ENCODE measurements around the gene ARHGAP24. TPM values are rescaled to one million over a fixed set of nuclear protein-coding genes. Genes with fewer than 3 reads are reported as not detected.

Gene ARHGAP24
- total RNA-seq, 2 experiments from 2014 or later: 0.30 to 0.53 TPM

DNA sequence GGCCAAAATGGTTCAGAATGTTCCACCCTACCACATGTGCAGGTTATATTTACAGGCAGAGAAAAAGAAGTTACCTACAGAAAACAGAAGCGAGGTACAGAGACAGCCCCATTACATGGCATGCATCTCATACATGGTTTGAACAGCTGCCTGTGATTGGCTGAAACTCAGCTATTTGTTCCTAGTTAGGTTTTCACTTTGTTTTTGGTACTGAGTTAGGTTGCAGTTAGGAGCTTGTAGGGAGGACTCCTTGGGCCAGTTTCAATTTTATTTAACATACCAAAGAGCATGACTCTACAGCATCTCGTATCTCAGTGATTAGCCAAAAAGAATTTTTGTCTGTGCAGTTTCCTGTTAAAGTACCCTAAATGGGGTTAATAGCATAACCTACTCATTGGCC lies 492.9 kb downstream of the ARHGAP24 start:
- H3K27me3 Mint-ChIP-seq: no peaks in the 10 kb centered on the region
- ChIA-PET CTCF (no interaction called here), POLR2A (no interaction called here)
- DNase-seq (no peak), ATAC-seq (ENCODE audit: poor library complexity) (no peak)
- TF ChIP-seq, protein P1, sequence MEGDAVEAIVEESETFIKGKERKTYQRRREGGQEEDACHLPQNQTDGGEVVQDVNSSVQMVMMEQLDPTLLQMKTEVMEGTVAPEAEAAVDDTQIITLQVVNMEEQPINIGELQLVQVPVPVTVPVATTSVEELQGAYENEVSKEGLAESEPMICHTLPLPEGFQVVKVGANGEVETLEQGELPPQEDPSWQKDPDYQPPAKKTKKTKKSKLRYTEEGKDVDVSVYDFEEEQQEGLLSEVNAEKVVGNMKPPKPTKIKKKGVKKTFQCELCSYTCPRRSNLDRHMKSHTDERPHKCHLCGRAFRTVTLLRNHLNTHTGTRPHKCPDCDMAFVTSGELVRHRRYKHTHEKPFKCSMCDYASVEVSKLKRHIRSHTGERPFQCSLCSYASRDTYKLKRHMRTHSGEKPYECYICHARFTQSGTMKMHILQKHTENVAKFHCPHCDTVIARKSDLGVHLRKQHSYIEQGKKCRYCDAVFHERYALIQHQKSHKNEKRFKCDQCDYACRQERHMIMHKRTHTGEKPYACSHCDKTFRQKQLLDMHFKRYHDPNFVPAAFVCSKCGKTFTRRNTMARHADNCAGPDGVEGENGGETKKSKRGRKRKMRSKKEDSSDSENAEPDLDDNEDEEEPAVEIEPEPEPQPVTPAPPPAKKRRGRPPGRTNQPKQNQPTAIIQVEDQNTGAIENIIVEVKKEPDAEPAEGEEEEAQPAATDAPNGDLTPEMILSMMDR (IDR thresholded peaks at IDR 0.05): no peak
- Histone ChIP-seq H3K9me3 (ENCODE audit: control insufficient read depth in 1 of 2, insufficient read depth in 1 of 2, low read length in 2 of 2) (no peaks in the 10 kb centered on the region), H3K27ac (ENCODE audit: low read depth in 1 of 2, low read length in 2 of 2) (no peak overlapping the region), H3K4me1 (ENCODE audit: insufficient read depth, low read length) (no peaks in the 10 kb centered on the region), H3K36me3 (ENCODE audit: insufficient read depth, low read length) (no peaks in the 10 kb centered on the region), H3K27me3 (ENCODE audit: control insufficient read depth in 1 of 2, insufficient read depth in 2 of 2, low read length in 2 of 2) (no peaks in the 10 kb centered on the region), H3K4me3 (ENCODE audit: low read length) (no peak overlapping the region)
- no peak overlapping the region for H3K4me3 Mint-ChIP-seq
- no peaks in the 10 kb centered on the region for H3K36me3 Mint-ChIP-seq (ENCODE audit: low read depth)
- H3K9me3 Mint-ChIP-seq: no peaks in the 10 kb centered on the region
- intact Hi-C loops (cut with DNase I, micrococcal nuclease): no loop called here
- H3K27ac Mint-ChIP-seq: no peak overlapping the region
- no peaks in the 10 kb centered on the region for H3K4me1 Mint-ChIP-seq (ENCODE audit: low read depth)

DNA sequence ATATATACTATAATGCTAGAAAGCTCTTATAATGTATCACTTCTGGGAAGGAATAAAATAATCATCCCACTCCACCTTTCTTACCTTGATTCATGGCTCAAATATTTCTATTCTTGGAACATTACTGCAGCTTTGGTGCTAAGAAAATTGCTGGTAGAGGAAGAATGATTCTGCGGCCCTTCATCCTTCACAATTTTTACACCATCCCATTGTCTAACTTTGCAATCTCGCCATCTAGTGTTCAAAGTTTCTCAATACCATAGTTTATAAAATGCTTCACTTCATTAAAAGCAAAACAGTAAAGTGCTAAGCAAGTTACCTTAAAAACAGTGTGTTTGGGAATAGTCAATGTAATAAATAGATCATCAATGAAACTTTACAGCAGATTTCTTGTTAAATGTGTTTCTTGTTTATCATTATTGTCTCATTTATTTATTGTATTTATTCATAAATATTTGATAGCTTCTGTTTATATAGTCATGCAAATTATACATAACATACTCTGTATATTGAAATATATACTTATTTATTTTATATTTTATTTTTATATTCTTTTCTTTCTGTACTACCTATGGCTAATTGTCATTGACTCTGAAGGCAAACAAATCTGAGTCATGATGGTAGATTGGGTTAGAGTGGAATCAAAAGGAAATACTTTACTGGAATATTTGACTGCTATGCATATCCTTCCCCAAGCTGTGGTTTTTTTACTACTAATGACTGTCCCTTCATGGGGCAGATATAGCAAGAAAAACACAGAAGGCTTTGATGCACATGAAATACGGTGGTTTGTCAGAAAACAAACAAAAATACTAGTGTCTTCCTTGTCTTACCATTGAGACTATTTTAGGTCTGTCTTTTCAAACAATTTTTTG lies 494.2 kb downstream of the ARHGAP24 start:
- no peaks in the 10 kb centered on the region for H3K9me3 Mint-ChIP-seq
- no peaks in the 10 kb centered on the region for H3K27me3 Mint-ChIP-seq
- no peak overlapping the region for H3K27ac Mint-ChIP-seq
- no peaks in the 10 kb centered on the region for H3K36me3 ChIP-seq (ENCODE audit: insufficient read depth, low read length)
- intact Hi-C loops (cut with DNase I, micrococcal nuclease): no loop called here
- DNase-seq: peak in 1 of 14 experiments; percentile 2
- no peaks in the 10 kb centered on the region for H3K4me1 ChIP-seq (ENCODE audit: insufficient read depth, low read length)
- H3K9me3 ChIP-seq (ENCODE audit: control insufficient read depth in 1 of 2, insufficient read depth in 1 of 2, low read length in 2 of 2): no peaks in the 10 kb centered on the region
- POLR2A ChIA-PET: no interaction called here
- H3K4me3 ChIP-seq (ENCODE audit: low read length): no peak overlapping the region
- CTCF ChIA-PET: no interaction called here
- H3K27me3 ChIP-seq (ENCODE audit: control insufficient read depth in 1 of 2, insufficient read depth in 2 of 2, low read length in 2 of 2): no peaks in the 10 kb centered on the region
- no peak overlapping the region for H3K27ac ChIP-seq (ENCODE audit: low read depth in 1 of 2, low read length in 2 of 2)
- H3K4me3 Mint-ChIP-seq: no peak overlapping the region
- no peaks in the 10 kb centered on the region for H3K36me3 Mint-ChIP-seq (ENCODE audit: low read depth)
- H3K4me1 Mint-ChIP-seq (ENCODE audit: low read depth): no peaks in the 10 kb centered on the region
- TF ChIP-seq, protein P1 (IDR thresholded peaks at IDR 0.05): no peak
- ATAC-seq (ENCODE audit: poor library complexity): no peak

DNA sequence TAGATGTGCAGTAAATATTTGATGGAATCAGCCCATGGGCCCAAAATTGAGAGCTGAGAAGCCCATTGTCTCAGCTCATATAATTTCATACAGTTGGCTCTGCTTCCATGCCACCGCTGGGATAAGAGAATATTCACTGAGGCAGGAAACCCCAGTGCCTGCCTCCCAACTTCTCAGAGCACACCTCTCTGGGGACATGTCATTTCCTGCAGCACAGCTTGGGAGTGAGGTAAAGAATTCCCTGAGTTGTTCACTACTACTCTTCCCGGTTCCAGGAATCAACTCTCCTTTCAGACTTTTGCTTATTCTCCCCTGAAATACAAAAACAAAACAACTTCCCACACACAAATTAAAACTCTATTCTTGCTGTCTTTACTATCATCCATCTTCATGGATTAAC lies 495.6 kb downstream of the ARHGAP24 start:
- Histone ChIP-seq H3K9me3 (ENCODE audit: control insufficient read depth in 1 of 2, insufficient read depth in 1 of 2, low read length in 2 of 2) (no peaks in the 10 kb centered on the region), H3K27me3 (ENCODE audit: control insufficient read depth in 1 of 2, insufficient read depth in 2 of 2, low read length in 2 of 2) (no peaks in the 10 kb centered on the region), H3K4me3 (ENCODE audit: low read length) (no peak overlapping the region), H3K27ac (ENCODE audit: low read depth in 1 of 2, low read length in 2 of 2) (no peak overlapping the region), H3K36me3 (ENCODE audit: insufficient read depth, low read length) (no peaks in the 10 kb centered on the region), H3K4me1 (ENCODE audit: insufficient read depth, low read length) (no peaks in the 10 kb centered on the region)
- DNase-seq: no peak
- intact Hi-C loops (cut with DNase I, micrococcal nuclease): no loop called here
- TF ChIP-seq, protein P1 (IDR thresholded peaks at IDR 0.05): no peak
- H3K27ac Mint-ChIP-seq: no peak overlapping the region
- no peaks in the 10 kb centered on the region for H3K36me3 Mint-ChIP-seq (ENCODE audit: low read depth)
- no peaks in the 10 kb centered on the region for H3K9me3 Mint-ChIP-seq
- H3K27me3 Mint-ChIP-seq: no peaks in the 10 kb centered on the region
- CTCF ChIA-PET: no interaction called here
- no peak for ATAC-seq (ENCODE audit: poor library complexity)
- no peaks in the 10 kb centered on the region for H3K4me1 Mint-ChIP-seq (ENCODE audit: low read depth)
- POLR2A ChIA-PET: no interaction called here
- no peak overlapping the region for H3K4me3 Mint-ChIP-seq

Data from CD4-positive, alpha-beta T cell (primary cell).